Keratinocyte (primary cell): ENCODE data around the gene DPEP2NB. TPM values are rescaled to one million over a fixed set of nuclear protein-coding genes. Genes with fewer than 3 reads are reported as not detected.

Source experiments
- DNase-seq: peaks from one replicate; pipeline ENCODE4 v3.0.0-alpha.2; 2011; ENCODE audit warnings: low read depth, missing footprints, low spot score
- FAIRE-seq: peaks from 2 replicates; lab custom pipeline; 2011; peaks lifted over from hg19 to GRCh38; lab: Jason Lieb, UNC
- H2AFZ ChIP-seq: 2 replicates; pipeline ENCODE4 v1.6.0; 2012; ENCODE audit warnings: low read length, control low read depth, inconsistent platforms; ENCODE audit not compliant: control insufficient read depth
- H3K27ac ChIP-seq: 2 replicates; pipeline ENCODE4 v1.5.1; 2011; ENCODE audit warnings: low read length; ENCODE audit not compliant: control insufficient read depth, insufficient read depth
- H3K27me3 ChIP-seq: 3 replicates; pipeline ENCODE4 v1.6.0; 2011; ENCODE audit warnings: low read length; ENCODE audit not compliant: control insufficient read depth, insufficient read depth; ENCODE audit errors: extremely low read depth
- H3K36me3 ChIP-seq, 2 experiments: 2 replicates in 1 of 2; 3 replicates in 1 of 2; pipeline ENCODE4 v1.5.1; 2011; ENCODE audit warnings: low read length in 2 of 2, mild to moderate bottlenecking in 1 of 2; ENCODE audit not compliant: control insufficient read depth in 2 of 2, insufficient read depth in 2 of 2; ENCODE audit errors: extremely low read depth in 1 of 2
- H3K4me1 ChIP-seq: 3 replicates; pipeline ENCODE4 v1.5.1; 2011; ENCODE audit warnings: low read length; ENCODE audit not compliant: control insufficient read depth, insufficient read depth; ENCODE audit errors: extremely low read depth
- H3K4me2 ChIP-seq: 3 replicates; pipeline ENCODE4 v1.6.0; 2011; ENCODE audit warnings: low read depth, low read length; ENCODE audit not compliant: control insufficient read depth, insufficient read depth; ENCODE audit errors: extremely low read depth
- H3K4me3 ChIP-seq, 3 experiments: fragments of 200-600 bp in 1 of 3; sonication (generic) in 1 of 3; 2 replicates in 2 of 3; 3 replicates in 1 of 3; pipeline ENCODE4 v1.5.1; 2011 to 2016; ENCODE audit warnings: low read length in 3 of 3, mild to moderate bottlenecking in 3 of 3, control low read depth in 2 of 3, inconsistent platforms in 1 of 3, low read depth in 1 of 3, mixed read lengths in 1 of 3, mixed run types in 1 of 3, moderate library complexity in 1 of 3; ENCODE audit not compliant: control insufficient read depth in 2 of 3, insufficient read depth in 2 of 3; ENCODE audit errors: extremely low read depth in 1 of 3
- H3K79me2 ChIP-seq: 2 replicates; pipeline ENCODE4 v1.6.0; 2012; ENCODE audit warnings: low read length; ENCODE audit not compliant: control insufficient read depth, insufficient read depth
- H3K9ac ChIP-seq: 3 replicates; pipeline ENCODE4 v1.6.0; 2011; ENCODE audit warnings: low read length; ENCODE audit not compliant: control insufficient read depth, insufficient read depth; ENCODE audit errors: extremely low read depth
- H3K9me1 ChIP-seq: 3 replicates; pipeline ENCODE4 v1.6.0; 2011; ENCODE audit warnings: low read length; ENCODE audit not compliant: control insufficient read depth, insufficient read depth; ENCODE audit errors: extremely low read depth
- H3K9me3 ChIP-seq: 2 replicates; pipeline ENCODE4 v1.5.1; 2012; ENCODE audit warnings: low read depth, low read length; ENCODE audit not compliant: control insufficient read depth
- H4K20me1 ChIP-seq: 3 replicates; pipeline ENCODE4 v1.6.0; 2011; ENCODE audit warnings: low read length; ENCODE audit not compliant: control insufficient read depth, insufficient read depth; ENCODE audit errors: extremely low read depth
- CTCF ChIP-seq, 3 experiments: IDR thresholded peaks in 1 of 3; conservative IDR thresholded peaks in 1 of 3; optimal IDR thresholded peaks in 1 of 3; 2 replicates in 2 of 3; 3 replicates in 1 of 3; pipeline versions ENCODE3 to v1.5.1; 2011; ENCODE audit warnings: low read length in 3 of 3, mild to moderate bottlenecking in 3 of 3, moderate library complexity in 2 of 3, control low read depth in 1 of 3, inconsistent platforms in 1 of 3; ENCODE audit not compliant: insufficient read depth in 2 of 3; ENCODE audit errors: extremely low read depth in 1 of 3
- EZH2 ChIP-seq: IDR thresholded peaks from one replicate; pipeline ENCODE4 v1.6.1; 2012; ENCODE audit warnings: inconsistent platforms, mild to moderate bottlenecking, low read length, moderate library complexity
- dilution Hi-C: fragments of 300-500 bp; cut with MboI; formaldehyde crosslinking; loops from one replicate; pipeline ENCODE4 v1.7.0; 2020; ENCODE audit warnings: low sequenced_read_pairs; ENCODE audit not compliant: extremely low pct_ligation_motif_present
- polyA plus RNA-seq, 5 experiments: library from polyadenylated mRNA; depleted of rRNA in 3 of 5; stranded (reverse) in 3 of 5; stranded (forward) in 1 of 5; unstranded in 1 of 5; fragments of >200 nt; gene quantifications; 1 replicate in 1 of 5; 2 replicates in 3 of 5; 3 replicates in 1 of 5; pipeline versions ENCODE4 v1.2.1 to v1.2.3, GENCODE V29; 2011 to 2012; ENCODE audit warnings: missing spikeins in 2 of 5, low read depth in 1 of 5, low replicate concordance in 1 of 5

The DPEP2NB gene
- polyA plus RNA-seq, 1 donor (not counting 4 experiments of a cell fraction or from before 2014, with no cell fraction given), result 0.05 TPM

DNA sequence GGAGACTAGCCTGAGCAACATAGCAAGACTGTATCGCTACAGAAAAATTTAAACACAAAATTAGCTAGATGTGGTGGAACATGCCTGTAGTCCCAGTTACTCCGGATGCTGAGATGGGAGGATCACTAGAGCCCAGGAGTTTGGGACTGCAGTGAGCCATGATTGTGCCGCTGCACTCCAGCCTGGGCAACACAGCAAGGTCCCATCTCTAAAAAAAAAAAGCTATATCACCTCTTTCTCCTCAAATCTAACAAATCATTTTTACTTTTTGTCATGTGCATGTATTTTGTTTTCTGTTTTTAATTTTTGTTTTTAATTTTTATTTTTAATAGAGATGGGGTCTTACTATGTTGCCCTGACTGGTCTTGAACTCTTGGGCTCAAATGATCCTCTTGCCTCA lies 13.3 kb upstream of the DPEP2NB start:
- no peak overlapping the region for H2AFZ ChIP-seq
- FAIRE-seq, result no peak
- no peaks in the 10 kb centered on the region for H3K27me3 ChIP-seq
- TF ChIP-seq EZH2, result no peak
- no peak for TF ChIP-seq CTCF (optimal IDR thresholded peaks at IDR 0.05 in 1 of 3, IDR thresholded peaks at IDR 0.05 in 1 of 3, conservative IDR thresholded peaks at IDR 0.05 in 1 of 3; ENCODE audit: extremely low read depth in 1 of 3, insufficient read depth in 2 of 3, low read length in 3 of 3)
- no peak overlapping the region for H3K9ac ChIP-seq
- peaks cover 21% of the 10 kb centered on the region for H3K79me2 ChIP-seq
- peaks cover 4 to 7% of the 10 kb centered on the region in 2 experiments for H3K36me3 ChIP-seq
- H4K20me1 ChIP-seq, result no peaks in the 10 kb centered on the region
- H3K4me2 ChIP-seq, result no peak overlapping the region
- DNase-seq, result no peak
- no peaks in the 10 kb centered on the region for H3K9me1 ChIP-seq
- no peak overlapping the region for H3K27ac ChIP-seq
- H3K4me3 ChIP-seq, result no peak overlapping the region
- dilution Hi-C loops, result no loop called here
- H3K4me1 ChIP-seq, result peaks cover 30% of the 10 kb centered on the region
- no peaks in the 10 kb centered on the region for H3K9me3 ChIP-seq

GRCh38 chr16:68022728-68023537 lies 7.2 kb upstream of the DPEP2NB start, which contains the start of the genes DDX28 and DUS2:
Gene DDX28 (minus strand): TSS chr16:68023232. CDS start chr16:68023202, 30 bp downstream.
Gene DUS2 (plus strand): TSS chr16:68023284. CDS start chr16:68038024, 14,740 bp downstream.
- dilution Hi-C loops, result no loop called here
- Histone ChIP-seq H3K79me2 (peaks cover 51% of the 10 kb centered on the region), H2AFZ (peak within 1 kb of the TSS; percentile 99), H3K4me2 (peak within 1 kb of the TSS; percentile 96), H3K9me3 (no peaks in the 10 kb centered on the region), H3K4me3 (peak within 1 kb of the TSS; percentile 86 to 96 (median 92)), H3K27me3 (no peaks in the 10 kb centered on the region), H3K36me3 (peaks cover 7 to 13% of the 10 kb centered on the region in 2 experiments), H4K20me1 (no peaks in the 10 kb centered on the region), H3K9me1 (peaks cover 3% of the 10 kb centered on the region), H3K9ac (peak within 1 kb of the TSS; percentile 99), H3K4me1 (peaks cover 22% of the 10 kb centered on the region), H3K27ac (peak within 1 kb of the TSS; percentile 98)
- TF ChIP-seq CTCF (optimal IDR thresholded peaks at IDR 0.05 in 1 of 3, IDR thresholded peaks at IDR 0.05 in 1 of 3, conservative IDR thresholded peaks at IDR 0.05 in 1 of 3; ENCODE audit: extremely low read depth in 1 of 3, insufficient read depth in 2 of 3, low read length in 3 of 3), result peak in 1 of 3 experiments; percentile 16
- TF ChIP-seq EZH2, result no peak
- FAIRE-seq (peak; percentile 48), DNase-seq (peak; percentile 62)
